GM12865 (cell line): ENCODE results near the gene REST.
A peak's percentile ranks its signal among the peaks of the same experiment; 100 is the strongest.

Experiments
- DNase-seq: peaks from one replicate; pipeline ENCODE4 v3.0.0; 2010; ENCODE audit warnings: low read depth
- H3K4me3 ChIP-seq: 2 replicates; pipeline ENCODE4 v1.5.1; 2011; ENCODE audit warnings: mild to moderate bottlenecking, low read depth, low read length, control low read depth
- TF ChIP-seq, protein P1 (sequence below): IDR thresholded peaks from 2 replicates; pipeline ENCODE4 v1.5.1; 2011; ENCODE audit warnings: low read length, control low read depth, low read depth, inconsistent platforms; ENCODE audit not compliant: insufficient read depth; ENCODE audit errors: missing control alignments

The REST gene

DNA sequence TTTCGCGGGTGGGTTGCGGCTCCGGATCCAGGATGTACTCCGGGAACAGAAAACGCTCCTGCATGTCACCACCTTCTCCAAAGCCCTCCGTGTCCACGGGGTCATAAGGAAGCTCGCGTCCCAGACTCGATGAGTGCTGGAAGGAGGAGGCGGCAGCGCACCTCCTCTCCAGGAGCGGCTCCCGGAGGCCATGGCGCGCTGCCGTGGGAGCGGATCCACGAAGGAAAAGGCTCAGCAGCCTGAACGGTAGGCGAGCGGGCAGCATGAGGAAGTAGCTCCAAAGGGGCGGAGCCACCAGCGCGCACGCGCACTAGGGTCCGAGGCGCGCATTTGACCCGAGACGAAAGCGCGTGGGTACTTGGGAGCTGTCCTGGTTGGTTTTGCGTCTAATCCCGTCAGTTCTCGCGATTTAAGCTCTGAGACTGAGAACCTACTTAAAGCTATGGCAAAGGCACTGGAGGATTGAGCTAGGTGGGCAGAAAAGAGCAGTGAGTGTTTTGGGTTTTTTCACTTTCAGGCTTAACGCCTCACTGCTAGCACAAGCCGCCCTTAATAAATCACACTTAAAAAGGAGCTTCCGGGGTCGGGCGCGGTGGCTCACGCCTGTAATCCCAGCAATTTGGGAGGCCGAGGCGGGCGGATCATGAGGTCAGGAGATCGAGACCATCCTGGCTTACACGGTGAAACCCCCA is 69.8 kb downstream of the REST start, which contains the start of gene NOA1:
NOA1 (minus strand) TSS at position 286 of the 692 bp plus-strand sequence; CDS start at position 265, 21 bp downstream.
- peak; percentile 99 for DNase-seq

GRCh38 chr4:56978750-56979303 is 71.1 kb downstream of the REST start, which contains the start of gene POLR2B:
Gene POLR2B, plus strand, starts transcription at chr4:56978896. Its CDS starts 90 bp downstream, at chr4:56978986.
- TF ChIP-seq, protein P1, sequence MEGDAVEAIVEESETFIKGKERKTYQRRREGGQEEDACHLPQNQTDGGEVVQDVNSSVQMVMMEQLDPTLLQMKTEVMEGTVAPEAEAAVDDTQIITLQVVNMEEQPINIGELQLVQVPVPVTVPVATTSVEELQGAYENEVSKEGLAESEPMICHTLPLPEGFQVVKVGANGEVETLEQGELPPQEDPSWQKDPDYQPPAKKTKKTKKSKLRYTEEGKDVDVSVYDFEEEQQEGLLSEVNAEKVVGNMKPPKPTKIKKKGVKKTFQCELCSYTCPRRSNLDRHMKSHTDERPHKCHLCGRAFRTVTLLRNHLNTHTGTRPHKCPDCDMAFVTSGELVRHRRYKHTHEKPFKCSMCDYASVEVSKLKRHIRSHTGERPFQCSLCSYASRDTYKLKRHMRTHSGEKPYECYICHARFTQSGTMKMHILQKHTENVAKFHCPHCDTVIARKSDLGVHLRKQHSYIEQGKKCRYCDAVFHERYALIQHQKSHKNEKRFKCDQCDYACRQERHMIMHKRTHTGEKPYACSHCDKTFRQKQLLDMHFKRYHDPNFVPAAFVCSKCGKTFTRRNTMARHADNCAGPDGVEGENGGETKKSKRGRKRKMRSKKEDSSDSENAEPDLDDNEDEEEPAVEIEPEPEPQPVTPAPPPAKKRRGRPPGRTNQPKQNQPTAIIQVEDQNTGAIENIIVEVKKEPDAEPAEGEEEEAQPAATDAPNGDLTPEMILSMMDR: no peak
- peak; percentile 98 for DNase-seq
- H3K4me3 ChIP-seq: peak within 1 kb of the TSS; percentile 95

More for the DNA sequence above, 69.8 kb downstream of the REST start, which contains the start of gene NOA1:
- peak within 1 kb of the TSS; percentile 95 for H3K4me3 ChIP-seq
- TF ChIP-seq, protein P1: no peak

- TF ChIP-seq, protein P1: no peak
- H3K4me3 ChIP-seq: peak overlapping the region; percentile 95
- peak; percentile 76 for DNase-seq
Measured at GRCh38 chr4:56979421-56980072, 71.8 kb downstream of the REST start.

- no peak for DNase-seq
- H3K4me3 ChIP-seq: no peak overlapping the region
- TF ChIP-seq, protein P1: no peak
Measured at GRCh38 chr4:56981795-56982201, 74.1 kb downstream of the REST start.

- H3K4me3 ChIP-seq: no peak overlapping the region
- TF ChIP-seq, protein P1: no peak
- no peak for DNase-seq
Measured at GRCh38 chr4:56986192-56986591, 78.5 kb downstream of the REST start.

DNA sequence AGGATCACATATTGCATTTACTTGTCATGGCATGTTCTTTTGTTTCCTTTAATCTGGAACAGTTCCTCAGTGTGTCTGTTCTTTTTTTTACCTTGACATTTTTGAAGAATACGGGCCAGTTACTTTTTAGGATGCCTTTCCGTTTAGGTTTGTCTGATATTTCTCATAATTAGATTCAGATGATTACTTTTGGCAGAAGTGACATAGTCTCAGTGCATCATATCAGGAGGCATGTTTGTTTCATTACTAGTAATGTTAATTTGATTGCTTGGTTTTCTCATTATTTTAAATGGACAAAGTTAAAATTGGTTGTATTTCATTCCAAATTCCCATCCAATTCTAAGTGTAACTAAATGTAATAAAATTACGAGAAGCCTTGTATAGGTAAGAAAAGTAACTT is 79.3 kb downstream of the REST start:
- no peak for DNase-seq
- TF ChIP-seq, protein P1: no peak
- H3K4me3 ChIP-seq: no peak overlapping the region
